SK-N-DZ (cell line): ENCODE results near the gene VPS18.

Experiments used
- small RNA-seq, 2 experiments: library from RNA; depleted of rRNA; stranded (forward); fragments of <200 nt; gene quantifications; one replicate each; pipeline ENCODE3, GENCODE V24; 2014

The VPS18 gene

Small RNA genes within 50 kb of the gene (small RNA-seq; reads per million reads assigned to genes)
- 0 reads per million in 2 experiments for gene AC025166.1
- gene ISCA1P4 = 0 reads per million in 2 experiments
